ENCODE data around the gene TAOK2. TPM values are rescaled to one million over a fixed set of nuclear protein-coding genes. Genes with fewer than 3 reads are reported as not detected.

TAOK2 gene
- polyA plus RNA-seq, 3 donors, result 1.1 to 19.2 (median 2.3) TPM

DNA sequence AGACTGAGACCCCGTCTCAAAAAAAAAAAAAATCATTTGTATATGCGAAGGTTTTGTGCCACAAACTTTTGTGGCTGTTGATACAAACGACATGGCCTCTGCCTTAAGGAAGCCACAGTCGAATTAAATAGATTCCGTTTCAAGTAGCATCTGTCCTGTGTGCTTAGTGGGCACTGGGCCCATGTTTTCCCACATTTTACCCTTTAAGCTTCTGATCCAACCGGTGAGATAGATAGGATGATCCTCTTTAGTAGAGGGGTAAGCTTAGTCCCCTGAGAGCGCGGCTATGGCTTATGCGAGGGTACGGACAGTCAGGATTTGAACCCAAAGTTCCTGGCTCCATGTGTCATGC, 12.6 kb upstream of the TAOK2 start:
- no peaks in the 10 kb centered on the region for H4K20me1 ChIP-seq (ENCODE audit: insufficient read depth, low read length)
- no peaks in the 10 kb centered on the region for H3K9me3 ChIP-seq (replicated peaks in 1 of 2; ENCODE audit: control insufficient read depth in 1 of 2, insufficient read depth in 1 of 2, low read length in 2 of 2)
- Mint-ChIP-seq H3K27me3 (ENCODE audit: low read depth in 3 of 3) (peaks cover 2 to 8% (median 2%) of the 10 kb centered on the region in 3 donors), H3K9me3 (no peaks in the 10 kb centered on the region), H3K27ac (peak overlapping the region; percentile 65 to 93 (median 79)), H3K4me1 (peaks cover 18% of the 10 kb centered on the region), H3K36me3 (peaks cover 13 to 18% of the 10 kb centered on the region in 2 donors), H3K4me3 (peak overlapping the region; percentile 95 to 96)
- 66% methylated on average over 4 of the region's 10 CpGs for WGBS (ENCODE audit: insufficient coverage)
- peaks cover 5 to 6% of the 10 kb centered on the region in 2 donors for H3K36me3 ChIP-seq (replicated peaks in 1 of 2; ENCODE audit: control insufficient read depth in 1 of 2, insufficient read depth in 2 of 2, low read length in 2 of 2)
- H3K9ac ChIP-seq (ENCODE audit: insufficient read depth, low read length, poor library complexity, severe bottlenecking), result peak overlapping the region; percentile 80
- TF ChIP-seq, protein P1, sequence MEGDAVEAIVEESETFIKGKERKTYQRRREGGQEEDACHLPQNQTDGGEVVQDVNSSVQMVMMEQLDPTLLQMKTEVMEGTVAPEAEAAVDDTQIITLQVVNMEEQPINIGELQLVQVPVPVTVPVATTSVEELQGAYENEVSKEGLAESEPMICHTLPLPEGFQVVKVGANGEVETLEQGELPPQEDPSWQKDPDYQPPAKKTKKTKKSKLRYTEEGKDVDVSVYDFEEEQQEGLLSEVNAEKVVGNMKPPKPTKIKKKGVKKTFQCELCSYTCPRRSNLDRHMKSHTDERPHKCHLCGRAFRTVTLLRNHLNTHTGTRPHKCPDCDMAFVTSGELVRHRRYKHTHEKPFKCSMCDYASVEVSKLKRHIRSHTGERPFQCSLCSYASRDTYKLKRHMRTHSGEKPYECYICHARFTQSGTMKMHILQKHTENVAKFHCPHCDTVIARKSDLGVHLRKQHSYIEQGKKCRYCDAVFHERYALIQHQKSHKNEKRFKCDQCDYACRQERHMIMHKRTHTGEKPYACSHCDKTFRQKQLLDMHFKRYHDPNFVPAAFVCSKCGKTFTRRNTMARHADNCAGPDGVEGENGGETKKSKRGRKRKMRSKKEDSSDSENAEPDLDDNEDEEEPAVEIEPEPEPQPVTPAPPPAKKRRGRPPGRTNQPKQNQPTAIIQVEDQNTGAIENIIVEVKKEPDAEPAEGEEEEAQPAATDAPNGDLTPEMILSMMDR (IDR thresholded peaks at IDR 0.05), result no peak
- peak overlapping the region; percentile 92 for H2AFZ ChIP-seq (ENCODE audit: insufficient read depth, low read depth, low read length, poor library complexity, severe bottlenecking)
- H3K4me1 ChIP-seq (ENCODE audit: control insufficient read depth in 1 of 2, insufficient read depth in 2 of 2, low read length in 2 of 2), result peaks cover 15 to 18% of the 10 kb centered on the region in 2 donors
- no peak for DNase-seq
- H3K27ac ChIP-seq (ENCODE audit: low read depth in 1 of 2, low read length in 2 of 2), result peak overlapping the region; percentile 52 to 92
- H3K4me2 ChIP-seq (replicated peaks; ENCODE audit: extremely low read depth, low read length, poor library complexity, severe bottlenecking), result peak overlapping the region; percentile 98
- intact Hi-C loops (cut with micrococcal nuclease), result loop anchor here (5.0 kb wide), 1 partner anchor 34 kb away; the partner anchor contains the start of gene KCTD13 (in 2 of the 2)
- peak overlapping the region; percentile 87 to 93 (median 91) for H3K4me3 ChIP-seq (replicated peaks in 1 of 3; ENCODE audit: low read depth in 2 of 3, low read length in 3 of 3)
- H3K27me3 ChIP-seq (ENCODE audit: control insufficient read depth in 2 of 2, insufficient read depth in 2 of 2, low read length in 2 of 2), result no peaks in the 10 kb centered on the region
- H3K79me2 ChIP-seq (ENCODE audit: insufficient read depth, low read length), result peaks cover 8% of the 10 kb centered on the region

DNA sequence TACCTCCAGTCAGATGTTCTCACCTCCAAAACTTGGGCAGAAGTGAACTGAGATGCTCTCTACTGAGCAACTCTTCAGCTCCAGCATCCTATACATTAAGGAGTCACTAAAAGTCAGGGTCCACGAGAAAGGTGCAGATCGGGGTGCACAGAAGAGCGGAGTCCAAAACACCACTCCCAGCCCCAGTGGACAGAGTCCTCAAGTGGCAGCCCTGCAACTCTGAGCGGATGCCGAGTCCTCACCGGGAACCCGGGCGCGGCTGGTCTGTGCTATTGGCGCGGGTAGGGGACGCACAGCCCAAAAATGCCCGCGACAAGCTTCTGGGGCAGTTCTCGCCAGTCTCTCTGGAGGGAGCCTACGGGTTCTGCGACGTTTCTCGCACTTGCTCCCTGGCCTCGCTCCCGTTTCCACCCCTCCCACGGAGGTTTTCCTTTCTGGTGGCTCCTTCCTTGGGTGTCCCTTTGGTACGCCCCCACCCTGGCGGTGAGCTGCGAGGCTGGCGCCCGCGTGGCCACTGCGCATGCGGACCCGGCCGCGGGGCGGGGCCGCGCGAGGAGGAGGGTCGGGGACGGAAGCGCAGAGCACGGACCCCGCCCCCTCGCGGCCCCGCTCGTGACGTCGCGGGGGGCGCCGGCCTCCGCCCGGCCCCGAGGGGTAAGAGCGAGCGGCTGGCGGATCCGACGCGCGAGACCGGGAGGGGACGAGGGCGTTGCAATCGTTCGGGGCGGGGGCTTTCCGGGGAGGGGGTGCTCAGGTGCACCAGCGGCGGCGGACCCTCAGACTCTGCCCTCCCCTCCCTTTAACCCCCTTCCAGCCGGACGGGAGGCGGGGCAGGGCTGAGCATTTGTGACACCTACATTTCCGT, 12.0 kb upstream of the TAOK2 start, which contains the start of gene TMEM219:
TMEM219 (plus strand) TSS at position 601 of the 865 bp plus-strand sequence. CDS start 1,065 bp downstream, outside the sequence.
- Mint-ChIP-seq H3K4me1 (peaks cover 18% of the 10 kb centered on the region), H3K27me3 (ENCODE audit: low read depth in 3 of 3) (peaks cover 2 to 8% (median 2%) of the 10 kb centered on the region in 3 donors), H3K4me3 (peak within 1 kb of the TSS; percentile 95 to 96), H3K9me3 (no peaks in the 10 kb centered on the region), H3K27ac (peak within 1 kb of the TSS; percentile 88 to 98 (median 96)), H3K36me3 (peaks cover 13 to 20% of the 10 kb centered on the region in 2 donors)
- H3K4me1 ChIP-seq (ENCODE audit: control insufficient read depth in 1 of 2, insufficient read depth in 2 of 2, low read length in 2 of 2), result peaks cover 15 to 18% of the 10 kb centered on the region in 2 donors
- H4K20me1 ChIP-seq (ENCODE audit: insufficient read depth, low read length), result no peaks in the 10 kb centered on the region
- peaks cover 8% of the 10 kb centered on the region for H3K79me2 ChIP-seq (ENCODE audit: insufficient read depth, low read length)
- TF ChIP-seq, protein P1 (IDR thresholded peaks at IDR 0.05), result peak; percentile 28
- H3K9ac ChIP-seq (ENCODE audit: insufficient read depth, low read length, poor library complexity, severe bottlenecking), result peak within 1 kb of the TSS; percentile 80
- H3K4me3 ChIP-seq (replicated peaks in 1 of 3; ENCODE audit: low read depth in 2 of 3, low read length in 3 of 3), result peak within 1 kb of the TSS; percentile 87 to 93 (median 91)
- peak within 1 kb of the TSS; percentile 85 to 92 for H3K27ac ChIP-seq (ENCODE audit: low read depth in 1 of 2, low read length in 2 of 2)
- peak; percentile 74 to 78 (median 77) for DNase-seq
- peak within 1 kb of the TSS; percentile 98 for H3K4me2 ChIP-seq (replicated peaks; ENCODE audit: extremely low read depth, low read length, poor library complexity, severe bottlenecking)
- peak within 1 kb of the TSS; percentile 92 for H2AFZ ChIP-seq (ENCODE audit: insufficient read depth, low read depth, low read length, poor library complexity, severe bottlenecking)
- WGBS (ENCODE audit: insufficient coverage), result 0% methylated on average over 70 of the region's 75 CpGs
- no peaks in the 10 kb centered on the region for H3K27me3 ChIP-seq (ENCODE audit: control insufficient read depth in 2 of 2, insufficient read depth in 2 of 2, low read length in 2 of 2)
- no peaks in the 10 kb centered on the region for H3K9me3 ChIP-seq (replicated peaks in 1 of 2; ENCODE audit: control insufficient read depth in 1 of 2, insufficient read depth in 1 of 2, low read length in 2 of 2)
- intact Hi-C loops (cut with micrococcal nuclease), result loop anchor here (5.0 kb wide), 1 partner anchor 34 kb away; the partner anchor contains the start of gene KCTD13 (in 2 of the 2)
- H3K36me3 ChIP-seq (replicated peaks in 1 of 2; ENCODE audit: control insufficient read depth in 1 of 2, insufficient read depth in 2 of 2, low read length in 2 of 2), result peaks cover 5 to 6% of the 10 kb centered on the region in 2 donors
